Activated T-helper 2 cell treated with anti-CD3 and anti-CD28 coated beads, Interferon-gamma antibody, Interleukin-2, Interleukin-4, amounts not matched to agents 10 μg/mL and 5 μg/mL and 100 μg/mL, durations not matched to agents 14 hours and 24 hours and 36 hours (primary cell): ENCODE measurements around the gene APCDD1. TPM values are rescaled to one million over a fixed set of nuclear protein-coding genes. Genes with fewer than 3 reads are reported as not detected.
"Not testable (repeated sequence)": the region's sequence is repeated elsewhere in the genome, so short reads cannot be mapped to it uniquely, and the experiment has no call there.

ENCODE experiments used
- DNase-seq: peaks from one replicate; pipeline ENCODE4 v3.0.0; 2021; ENCODE audit warnings: low spot score
- H3K27ac Mint-ChIP-seq: one replicate; pipeline ENCODE4 v1.8.0; 2021; ENCODE audit warnings: mixed read lengths
- H3K27me3 Mint-ChIP-seq: one replicate; pipeline ENCODE4 v1.8.0; 2021; ENCODE audit warnings: low read depth, mixed read lengths
- H3K36me3 Mint-ChIP-seq: one replicate; pipeline ENCODE4 v1.8.0; 2021; ENCODE audit warnings: low read depth, mixed read lengths
- H3K4me1 Mint-ChIP-seq: one replicate; pipeline ENCODE4 v1.8.0; 2021; ENCODE audit warnings: low read depth, mixed read lengths
- H3K4me3 Mint-ChIP-seq: one replicate; pipeline ENCODE4 v1.8.0; 2021; ENCODE audit warnings: low read depth, mild to moderate bottlenecking, moderate library complexity, mixed read lengths
- H3K9me3 Mint-ChIP-seq: one replicate; pipeline ENCODE4 v1.8.0; 2021; ENCODE audit warnings: mixed read lengths
- intact Hi-C: fragments of 100-400 bp; cut with micrococcal nuclease; formaldehyde crosslinking; loops from one replicate; pipeline ENCODE4 v1.15.1; 2023
- total RNA-seq: library from RNA; stranded (reverse); gene quantifications from 2 replicates; pipeline ENCODE4 v1.2.3, GENCODE V29; 2022

The APCDD1 gene
- total RNA-seq, 1 donor from 2014 or later = not detected

DNA sequence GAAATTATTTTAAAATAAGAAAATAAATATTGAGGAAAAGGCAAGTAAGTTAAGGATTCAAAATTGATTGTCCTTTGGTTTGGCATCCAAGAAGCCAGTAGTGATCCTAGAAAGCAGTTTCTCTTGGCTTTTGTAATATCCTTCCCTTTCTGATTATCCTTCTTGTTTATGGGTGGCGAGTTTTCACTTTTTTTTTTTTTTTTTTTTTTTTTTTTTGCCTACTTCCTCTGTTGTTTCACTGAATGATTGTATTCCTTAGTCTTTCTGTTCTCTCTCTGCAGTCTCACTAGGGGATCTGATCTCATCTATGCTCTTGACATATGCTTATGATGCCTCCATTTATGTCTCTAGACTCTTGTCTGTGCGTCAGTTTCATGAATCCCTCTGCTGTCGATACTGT is 75.6 kb downstream of the APCDD1 start:
- Mint-ChIP-seq H3K9me3 (no peaks in the 10 kb centered on the region), H3K4me1 (peaks cover 37% of the 10 kb centered on the region), H3K27ac (peak overlapping the region; percentile 94), H3K4me3 (peak overlapping the region; percentile 50), H3K36me3 (peaks cover 27% of the 10 kb centered on the region), H3K27me3 (no peaks in the 10 kb centered on the region)
- intact Hi-C loops = no loop called here
- DNase-seq = no peak

DNA sequence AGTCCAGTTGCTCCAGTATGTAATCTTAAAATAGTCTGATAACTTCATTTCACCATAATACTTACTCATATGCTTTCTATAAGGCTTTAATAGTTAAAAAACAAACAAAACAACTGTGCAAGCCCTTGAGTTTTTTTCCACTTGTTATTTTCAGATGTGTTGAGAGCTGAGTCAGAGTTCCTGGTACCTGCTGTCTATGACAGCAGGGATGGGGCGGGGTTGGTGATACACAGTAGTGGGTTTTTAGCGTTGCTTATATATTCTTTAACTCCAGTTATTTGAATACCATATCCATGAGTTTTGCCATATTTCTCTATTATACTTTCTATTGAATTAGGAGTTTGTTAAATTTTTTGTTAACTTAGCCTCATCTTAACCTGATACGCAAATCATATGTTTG is 76.4 kb downstream of the APCDD1 start:
- peak overlapping the region; percentile 50 for H3K4me3 Mint-ChIP-seq
- no peaks in the 10 kb centered on the region for H3K9me3 Mint-ChIP-seq
- peaks cover 30% of the 10 kb centered on the region for H3K36me3 Mint-ChIP-seq
- H3K27me3 Mint-ChIP-seq = no peaks in the 10 kb centered on the region
- peaks cover 33% of the 10 kb centered on the region for H3K4me1 Mint-ChIP-seq
- no peak for DNase-seq
- intact Hi-C loops = no loop called here
- H3K27ac Mint-ChIP-seq = peak overlapping the region; percentile 94

DNA sequence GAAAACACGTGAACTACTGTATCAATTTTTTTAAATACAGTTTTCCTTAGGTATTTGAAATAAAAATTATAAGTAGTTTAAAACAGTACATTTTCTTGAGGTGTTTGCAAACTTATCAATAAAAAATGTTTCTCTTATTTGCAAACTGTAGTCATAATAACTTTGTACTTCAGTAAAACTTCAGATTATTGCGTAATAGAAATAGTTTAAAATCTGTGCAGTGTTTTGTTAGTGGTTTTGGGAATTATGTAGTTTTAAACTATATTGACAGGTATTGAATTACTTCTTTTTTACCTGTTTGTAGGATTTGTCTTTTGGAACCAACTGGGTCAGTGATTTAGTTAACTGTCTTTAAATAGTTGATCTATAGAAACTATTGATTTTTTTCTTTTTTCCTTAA is 78.7 kb downstream of the APCDD1 start:
- intact Hi-C loops = no loop called here
- no peak for DNase-seq
- Mint-ChIP-seq H3K27ac (no peak overlapping the region), H3K36me3 (peaks cover 42% of the 10 kb centered on the region), H3K27me3 (no peaks in the 10 kb centered on the region), H3K4me3 (no peak overlapping the region), H3K4me1 (peaks cover 30% of the 10 kb centered on the region), H3K9me3 (no peaks in the 10 kb centered on the region)

DNA sequence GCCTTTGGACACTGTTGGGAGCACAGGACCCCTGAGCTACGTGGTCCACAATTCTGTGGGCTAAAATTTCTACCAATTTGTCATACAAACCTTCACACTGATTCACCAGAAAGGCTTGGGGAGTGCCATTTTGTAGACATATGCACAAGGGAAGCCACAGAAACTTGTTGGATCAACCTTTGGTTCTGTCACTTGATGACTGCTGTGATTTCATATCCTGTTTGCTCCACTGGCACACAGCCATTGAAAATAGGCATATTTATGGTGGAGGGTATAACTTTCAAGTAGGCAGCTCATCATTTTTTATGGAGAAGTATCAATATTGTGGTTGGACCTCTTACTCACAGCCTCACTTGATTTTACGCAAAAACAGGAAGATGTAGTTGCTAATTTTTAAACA is 81.8 kb downstream of the APCDD1 start:
- H3K9me3 Mint-ChIP-seq = no peaks in the 10 kb centered on the region
- H3K27me3 Mint-ChIP-seq = no peaks in the 10 kb centered on the region
- H3K27ac Mint-ChIP-seq = no peak overlapping the region
- peaks cover 65% of the 10 kb centered on the region for H3K36me3 Mint-ChIP-seq
- intact Hi-C loops = no loop called here
- H3K4me3 Mint-ChIP-seq = no peak overlapping the region
- peaks cover 9% of the 10 kb centered on the region for H3K4me1 Mint-ChIP-seq
- no peak for DNase-seq

DNA sequence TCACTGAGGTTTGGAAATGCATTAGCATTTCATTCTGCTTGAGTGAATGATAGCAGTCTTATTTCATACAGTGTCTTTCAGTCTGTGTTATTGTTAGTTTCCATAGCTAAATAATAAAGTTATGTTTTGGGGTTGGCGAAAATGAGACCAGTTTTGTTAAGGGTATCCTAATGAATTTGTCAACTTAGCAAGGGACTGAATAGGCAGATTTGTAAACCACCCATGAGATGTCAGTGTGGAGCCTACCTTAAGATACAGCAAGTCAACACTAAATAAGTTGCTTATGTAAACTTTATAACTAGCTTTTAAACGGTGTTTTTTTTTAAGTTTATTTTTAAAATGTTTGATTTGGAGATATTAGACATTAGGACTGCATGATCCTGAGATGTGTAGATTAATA is 83.3 kb downstream of the APCDD1 start:
- no peaks in the 10 kb centered on the region for H3K9me3 Mint-ChIP-seq
- DNase-seq = no peak
- H3K36me3 Mint-ChIP-seq = peaks cover 72% of the 10 kb centered on the region
- no peak overlapping the region for H3K4me3 Mint-ChIP-seq
- intact Hi-C loops = no loop called here
- no peaks in the 10 kb centered on the region for H3K27me3 Mint-ChIP-seq
- no peak overlapping the region for H3K27ac Mint-ChIP-seq
- peaks cover 7% of the 10 kb centered on the region for H3K4me1 Mint-ChIP-seq

DNA sequence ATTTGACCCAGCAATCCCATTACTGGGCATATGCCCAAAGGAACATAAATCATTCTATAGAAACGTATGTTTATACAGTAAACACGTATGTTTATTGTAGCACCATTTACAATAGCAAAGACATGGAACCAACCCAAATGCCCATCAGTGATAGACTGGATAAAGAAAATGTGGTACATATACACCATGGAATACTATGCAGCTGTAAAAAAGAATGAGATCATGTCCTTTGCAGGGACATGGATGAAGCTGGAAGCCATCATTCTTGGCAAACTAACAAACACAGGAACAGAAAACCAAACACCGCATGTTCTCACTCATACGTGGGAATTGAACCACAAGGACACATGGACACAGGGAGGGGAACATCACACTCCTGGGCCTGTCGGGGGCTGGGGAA is 84.7 kb downstream of the APCDD1 start:
- Mint-ChIP-seq H3K27ac (peak overlapping the region; percentile 26), H3K36me3 (peaks cover 71% of the 10 kb centered on the region)
- DNase-seq, H3K27me3 Mint-ChIP-seq, H3K4me1 Mint-ChIP-seq, H3K4me3 Mint-ChIP-seq, intact Hi-C loops, H3K9me3 Mint-ChIP-seq: not testable (repeated sequence)

Other genes with a start within 250 kb of the APCDD1 start
- gene NAPG, start 71.4 kb downstream of the APCDD1 start, total RNA-seq = 35.2 and 35.3 TPM in 2 replicates